Fibroblast of skin of abdomen (primary cell): ENCODE measurements around the gene UNC119.

Source experiments
- DNase-seq: peaks from one replicate; pipeline ENCODE4 v3.0.0-alpha.2; 2013

The UNC119 gene

GRCh38 chr17:28573040-28573380 is 20.6 kb upstream of the UNC119 start:
- no peak for DNase-seq

- DNase-seq, result no peak
Observed at GRCh38 chr17:28572259-28573039, 20.0 kb upstream of the UNC119 start.

- DNase-seq, result peak; percentile 87
Observed at GRCh38 chr17:28571361-28572122, 19.1 kb upstream of the UNC119 start, which contains the start of gene PIGS. Gene PIGS, minus strand, starts transcription at chr17:28571524. Its CDS starts 28 bp downstream, at chr17:28571496.

- DNase-seq, result no peak
Observed at GRCh38 chr17:28570716-28571360, 18.4 kb upstream of the UNC119 start.

- no peak for DNase-seq
Observed at GRCh38 chr17:28569446-28569845, 17.0 kb upstream of the UNC119 start.

GRCh38 chr17:28567604-28568003 is 15.2 kb upstream of the UNC119 start:
- no peak for DNase-seq

- DNase-seq, result peak; percentile 77
Observed at GRCh38 chr17:28563475-28563874, 11.1 kb upstream of the UNC119 start.

- DNase-seq, result no peak
Observed at GRCh38 chr17:28555022-28555421, 2.6 kb upstream of the UNC119 start.

- no peak for DNase-seq
Observed at GRCh38 chr17:28554565-28554964, 2.1 kb upstream of the UNC119 start.

- no peak for DNase-seq
Observed at GRCh38 chr17:28553000-28553505, 629 bp upstream of the UNC119 start.

GRCh38 chr17:28551421-28552175 is 826 bp downstream of the UNC119 start:
- DNase-seq, result peak; percentile 13

GRCh38 chr17:28550858-28551257 is 1.6 kb downstream of the UNC119 start:
- DNase-seq, result no peak

- DNase-seq, result no peak
Observed at GRCh38 chr17:28549236-28550132, 2.9 kb downstream of the UNC119 start.

GRCh38 chr17:28548417-28549130 is 3.9 kb downstream of the UNC119 start:
- DNase-seq, result no peak

GRCh38 chr17:28547623-28548416 is 4.6 kb downstream of the UNC119 start:
- DNase-seq, result peak; percentile 50

GRCh38 chr17:28547096-28547622 is 5.3 kb downstream of the UNC119 start:
- no peak for DNase-seq

GRCh38 chr17:28545787-28546415 is 6.5 kb downstream of the UNC119 start:
- no peak for DNase-seq

- no peak for DNase-seq
Observed at GRCh38 chr17:28545141-28545503, 7.3 kb downstream of the UNC119 start.
